ENCODE data around the gene CPNE7. TPM values are rescaled to one million over a fixed set of nuclear protein-coding genes. Genes with fewer than 3 reads are reported as not detected.
"Not testable (repeated sequence)": the region's sequence is repeated elsewhere in the genome, so short reads cannot be mapped to it uniquely, and the experiment has no call there.

The CPNE7 gene
- total and polyA plus RNA-seq, 10 of the 15 experiments (the other 5 are each of a cell fraction or from before 2014, with no cell fraction given): 0.29 to 46.9 (median 17.5) TPM

GRCh38 chr16:89586853-89587252, 11.3 kb downstream of the CPNE7 start:
- no peak overlapping the region for H3K27ac ChIP-seq (ENCODE audit: control insufficient read depth, insufficient read depth)
- H3K4me3 ChIP-seq: no peak overlapping the region
- H3K36me3 ChIP-seq (ENCODE audit: control insufficient read depth in 2 of 2, insufficient read depth in 2 of 2, low read length in 1 of 2): no peaks in the 10 kb centered on the region
- ChIA-PET CTCF (no interaction called here), SMC1A (ENCODE audit: uncharacterized antibody, unreplicated experiment) (no interaction called here), POLR2A (no interaction called here), RAD21 (ENCODE audit: unreplicated experiment) (no interaction called here)
- H3K9ac ChIP-seq (ENCODE audit: control insufficient read depth, insufficient read depth, low read length): no peak overlapping the region
- BruUV-seq (replicated peaks): no TSS peak
- in situ Hi-C loops (cut with MboI): no loop called here
- no peaks in the 10 kb centered on the region for H3K27me3 ChIP-seq (replicated peaks in 1 of 2; ENCODE audit: control insufficient read depth in 2 of 2, insufficient read depth in 2 of 2, low read length in 1 of 2)
- 93% methylated on average over 10 of the region's 25 CpGs for WGBS (ENCODE audit: insufficient coverage, insufficient replicate concordance, low lambda C conversion rate, missing lambda C conversion rate)
- no peak for TF ChIP-seq POU2F2 (IDR thresholded peaks at IDR 0.05; ENCODE audit: borderline replicate concordance, low read depth, low read length)
- peak in 1 of 2 experiments; percentile 57; a peak in 1 of 3 replicates for TF ChIP-seq EGR1 (IDR thresholded peaks at IDR 0.05; ENCODE audit: borderline replicate concordance in 1 of 2, low read depth in 2 of 2, low read length in 2 of 2)
- H3K9me3 ChIP-seq (replicated peaks; ENCODE audit: control insufficient read depth, insufficient read depth, low read length): no peaks in the 10 kb centered on the region
- no peak for DNase-seq (ENCODE audit: low read depth, low spot score)
- no peaks in the 10 kb centered on the region for H3K79me2 ChIP-seq (ENCODE audit: control insufficient read depth, insufficient read depth, low read length)
- intact Hi-C loops (cut with micrococcal nuclease; ENCODE audit: unreplicated experiment): no loop called here
- no peak for FAIRE-seq
- no peak overlapping the region for H3K4me2 ChIP-seq (ENCODE audit: control insufficient read depth, insufficient read depth)
- H4K20me1 ChIP-seq (ENCODE audit: control insufficient read depth, insufficient read depth): no peaks in the 10 kb centered on the region
- H3K4me1 ChIP-seq (ENCODE audit: control insufficient read depth, insufficient read depth, low read length): no peaks in the 10 kb centered on the region
- H2AFZ ChIP-seq (ENCODE audit: control insufficient read depth, low read depth, low read length): no peak overlapping the region
- no peak for ATAC-seq

GRCh38 chr16:89587676-89588075, 12.1 kb downstream of the CPNE7 start:
- H3K9me3 ChIP-seq (replicated peaks; ENCODE audit: control insufficient read depth, insufficient read depth, low read length); H3K79me2 ChIP-seq (ENCODE audit: control insufficient read depth, insufficient read depth, low read length); intact Hi-C loops (cut with micrococcal nuclease; ENCODE audit: unreplicated experiment); H3K36me3 ChIP-seq (ENCODE audit: control insufficient read depth in 2 of 2, insufficient read depth in 2 of 2, low read length in 1 of 2); CTCF ChIA-PET; H3K4me3 ChIP-seq; H3K27me3 ChIP-seq (replicated peaks in 1 of 2; ENCODE audit: control insufficient read depth in 2 of 2, insufficient read depth in 2 of 2, low read length in 1 of 2); H3K27ac ChIP-seq (ENCODE audit: control insufficient read depth, insufficient read depth); BruUV-seq (replicated peaks); POLR2A ChIA-PET; DNase-seq (ENCODE audit: low read depth, low spot score); FAIRE-seq; H3K9ac ChIP-seq (ENCODE audit: control insufficient read depth, insufficient read depth, low read length); H3K4me1 ChIP-seq (ENCODE audit: control insufficient read depth, insufficient read depth, low read length); ATAC-seq; in situ Hi-C loops (cut with MboI); RAD21 ChIA-PET (ENCODE audit: unreplicated experiment); SMC1A ChIA-PET (ENCODE audit: uncharacterized antibody, unreplicated experiment); H2AFZ ChIP-seq (ENCODE audit: control insufficient read depth, low read depth, low read length); H3K4me2 ChIP-seq (ENCODE audit: control insufficient read depth, insufficient read depth); H4K20me1 ChIP-seq (ENCODE audit: control insufficient read depth, insufficient read depth): not testable (repeated sequence)
- 100% methylated on average over 1 of the region's 36 CpGs for WGBS (ENCODE audit: insufficient coverage, insufficient replicate concordance, low lambda C conversion rate, missing lambda C conversion rate)

Measured in GM12878 (cell line).